ENCODE measurements around the gene CBR4.

Gene CBR4

GRCh38 chr4:169009286-169010124, 550 bp downstream of the CBR4 start:
- WGBS (ENCODE audit: extremely low coverage, insufficient coverage, low lambda C conversion rate), result no CpG with 5 or more reads among the region's 44 CpGs
- H3K4me3 ChIP-seq (ENCODE audit: low read length), result peak overlapping the region; percentile 78

GRCh38 chr4:169005453-169006099, 4.5 kb downstream of the CBR4 start:
- H3K79me2 ChIP-seq (ENCODE audit: control insufficient read depth, insufficient read depth, low read length), result peaks cover 3% of the 10 kb centered on the region
- H2BK120ac ChIP-seq (ENCODE audit: low read depth, low read length), result no peak overlapping the region
- no peak overlapping the region for H4K5ac ChIP-seq (ENCODE audit: low read length)
- H2AK5ac ChIP-seq (ENCODE audit: low read length), result no peak overlapping the region
- no peak overlapping the region for H3K23ac ChIP-seq (ENCODE audit: low read length)
- no peak overlapping the region for H3K4ac ChIP-seq (ENCODE audit: low read depth, low read length)
- DNase-seq, result peak; percentile 26
- H2BK5ac ChIP-seq (ENCODE audit: low read length), result no peak overlapping the region
- peaks cover 3% of the 10 kb centered on the region for H3K36me3 ChIP-seq (ENCODE audit: control insufficient read depth, insufficient read depth, low read length)
- no peaks in the 10 kb centered on the region for H3K79me1 ChIP-seq (ENCODE audit: low read length)
- no peak overlapping the region for H3K4me2 ChIP-seq (ENCODE audit: low read length)
- WGBS (ENCODE audit: extremely low coverage, insufficient coverage, low lambda C conversion rate), result no CpG with 5 or more reads among the region's 1 CpG
- no peak overlapping the region for H3K18ac ChIP-seq (ENCODE audit: low read length)
- no peak overlapping the region for H4K8ac ChIP-seq (ENCODE audit: low read depth, low read length)
- no peak overlapping the region for H3K56ac ChIP-seq (ENCODE audit: low read length)
- H3K27ac ChIP-seq (ENCODE audit: low read depth, low read length), result no peak overlapping the region
- H3K27me3 ChIP-seq (ENCODE audit: insufficient read depth, low read length, poor library complexity), result no peaks in the 10 kb centered on the region
- no peak overlapping the region for H2BK15ac ChIP-seq (replicated peaks; ENCODE audit: low read depth)
- no peaks in the 10 kb centered on the region for H3K4me1 ChIP-seq (ENCODE audit: control insufficient read depth, low read depth, low read length)
- H3K9ac ChIP-seq (ENCODE audit: low read length), result no peak overlapping the region
- H3K4me3 ChIP-seq (ENCODE audit: low read length), result no peak overlapping the region

More at GRCh38 chr4:169009286-169010124, 550 bp downstream of the CBR4 start:
- Histone ChIP-seq H3K4me2 (ENCODE audit: low read length) (peak overlapping the region; percentile 74), H3K27ac (ENCODE audit: low read depth, low read length) (peak overlapping the region; percentile 48), H2AK5ac (ENCODE audit: low read length) (no peak overlapping the region), H3K27me3 (ENCODE audit: insufficient read depth, low read length, poor library complexity) (no peaks in the 10 kb centered on the region), H3K23ac (ENCODE audit: low read length) (peak overlapping the region; percentile 75), H3K9ac (ENCODE audit: low read length) (peak overlapping the region; percentile 94), H3K79me1 (ENCODE audit: low read length) (no peaks in the 10 kb centered on the region), H3K79me2 (ENCODE audit: control insufficient read depth, insufficient read depth, low read length) (peaks cover 3% of the 10 kb centered on the region), H3K56ac (ENCODE audit: low read length) (peak overlapping the region; percentile 93), H2BK5ac (ENCODE audit: low read length) (no peak overlapping the region), H3K4ac (ENCODE audit: low read depth, low read length) (peak overlapping the region; percentile 85), H2BK120ac (ENCODE audit: low read depth, low read length) (no peak overlapping the region), H4K8ac (ENCODE audit: low read depth, low read length) (no peak overlapping the region), H3K4me1 (ENCODE audit: control insufficient read depth, low read depth, low read length) (no peaks in the 10 kb centered on the region), H3K36me3 (ENCODE audit: control insufficient read depth, insufficient read depth, low read length) (no peaks in the 10 kb centered on the region), H3K18ac (ENCODE audit: low read length) (peak overlapping the region; percentile 42), H2BK15ac (replicated peaks; ENCODE audit: low read depth) (no peak overlapping the region), H4K5ac (ENCODE audit: low read length) (no peak overlapping the region)
- DNase-seq, result peak; percentile 75

GRCh38 chr4:169000315-169000714, 9.7 kb downstream of the CBR4 start:
- H3K27ac ChIP-seq (ENCODE audit: low read depth, low read length), result no peak overlapping the region
- no peak overlapping the region for H3K23ac ChIP-seq (ENCODE audit: low read length)
- no peaks in the 10 kb centered on the region for H3K79me1 ChIP-seq (ENCODE audit: low read length)
- H3K36me3 ChIP-seq (ENCODE audit: control insufficient read depth, insufficient read depth, low read length), result peaks cover 3% of the 10 kb centered on the region
- no peaks in the 10 kb centered on the region for H3K79me2 ChIP-seq (ENCODE audit: control insufficient read depth, insufficient read depth, low read length)
- no CpG with 5 or more reads among the region's 1 CpG for WGBS (ENCODE audit: extremely low coverage, insufficient coverage, low lambda C conversion rate)
- no peak overlapping the region for H3K18ac ChIP-seq (ENCODE audit: low read length)
- H3K4ac ChIP-seq (ENCODE audit: low read depth, low read length), result no peak overlapping the region
- no peak overlapping the region for H4K5ac ChIP-seq (ENCODE audit: low read length)
- no peak overlapping the region for H3K4me2 ChIP-seq (ENCODE audit: low read length)
- H3K9ac ChIP-seq (ENCODE audit: low read length), result no peak overlapping the region
- no peaks in the 10 kb centered on the region for H3K27me3 ChIP-seq (ENCODE audit: insufficient read depth, low read length, poor library complexity)
- no peak overlapping the region for H4K8ac ChIP-seq (ENCODE audit: low read depth, low read length)
- no peaks in the 10 kb centered on the region for H3K4me1 ChIP-seq (ENCODE audit: control insufficient read depth, low read depth, low read length)
- H2AK5ac ChIP-seq (ENCODE audit: low read length), result no peak overlapping the region
- DNase-seq, result no peak
- H3K56ac ChIP-seq (ENCODE audit: low read length), result no peak overlapping the region
- no peak overlapping the region for H2BK5ac ChIP-seq (ENCODE audit: low read length)
- no peak overlapping the region for H2BK15ac ChIP-seq (replicated peaks; ENCODE audit: low read depth)
- H3K4me3 ChIP-seq (ENCODE audit: low read length), result no peak overlapping the region
- no peak overlapping the region for H2BK120ac ChIP-seq (ENCODE audit: low read depth, low read length)

GRCh38 chr4:168999809-169000208, 10.2 kb downstream of the CBR4 start:
- Histone ChIP-seq H3K56ac (ENCODE audit: low read length) (no peak overlapping the region), H3K36me3 (ENCODE audit: control insufficient read depth, insufficient read depth, low read length) (peaks cover 3% of the 10 kb centered on the region), H3K79me1 (ENCODE audit: low read length) (no peaks in the 10 kb centered on the region), H3K4me2 (ENCODE audit: low read length) (no peak overlapping the region), H4K8ac (ENCODE audit: low read depth, low read length) (no peak overlapping the region), H3K23ac (ENCODE audit: low read length) (no peak overlapping the region), H3K4me1 (ENCODE audit: control insufficient read depth, low read depth, low read length) (no peaks in the 10 kb centered on the region), H2BK5ac (ENCODE audit: low read length) (no peak overlapping the region), H3K9ac (ENCODE audit: low read length) (no peak overlapping the region), H3K27ac (ENCODE audit: low read depth, low read length) (no peak overlapping the region), H3K4ac (ENCODE audit: low read depth, low read length) (no peak overlapping the region), H3K4me3 (ENCODE audit: low read length) (no peak overlapping the region), H2BK15ac (replicated peaks; ENCODE audit: low read depth) (no peak overlapping the region), H2BK120ac (ENCODE audit: low read depth, low read length) (no peak overlapping the region), H2AK5ac (ENCODE audit: low read length) (no peak overlapping the region), H3K27me3 (ENCODE audit: insufficient read depth, low read length, poor library complexity) (no peaks in the 10 kb centered on the region), H4K5ac (ENCODE audit: low read length) (no peak overlapping the region), H3K79me2 (ENCODE audit: control insufficient read depth, insufficient read depth, low read length) (no peaks in the 10 kb centered on the region), H3K18ac (ENCODE audit: low read length) (no peak overlapping the region)
- no peak for DNase-seq
- no CpG with 5 or more reads among the region's 4 CpGs for WGBS (ENCODE audit: extremely low coverage, insufficient coverage, low lambda C conversion rate)

- no peak overlapping the region for H2AK5ac ChIP-seq (ENCODE audit: low read length)
- WGBS (ENCODE audit: extremely low coverage, insufficient coverage, low lambda C conversion rate), result no CpG with 5 or more reads among the region's 1 CpG
- no peak overlapping the region for H3K27ac ChIP-seq (ENCODE audit: low read depth, low read length)
- H3K79me2 ChIP-seq (ENCODE audit: control insufficient read depth, insufficient read depth, low read length), result no peaks in the 10 kb centered on the region
- H3K36me3 ChIP-seq (ENCODE audit: control insufficient read depth, insufficient read depth, low read length), result peaks cover 3% of the 10 kb centered on the region
- no peak overlapping the region for H2BK15ac ChIP-seq (replicated peaks; ENCODE audit: low read depth)
- H3K27me3 ChIP-seq (ENCODE audit: insufficient read depth, low read length, poor library complexity), result no peaks in the 10 kb centered on the region
- no peaks in the 10 kb centered on the region for H3K4me1 ChIP-seq (ENCODE audit: control insufficient read depth, low read depth, low read length)
- no peak overlapping the region for H4K8ac ChIP-seq (ENCODE audit: low read depth, low read length)
- H3K4ac ChIP-seq (ENCODE audit: low read depth, low read length), result no peak overlapping the region
- H4K5ac ChIP-seq (ENCODE audit: low read length), result no peak overlapping the region
- H3K9ac ChIP-seq (ENCODE audit: low read length), result no peak overlapping the region
- H3K18ac ChIP-seq (ENCODE audit: low read length), result no peak overlapping the region
- no peak for DNase-seq
- no peak overlapping the region for H3K4me3 ChIP-seq (ENCODE audit: low read length)
- no peak overlapping the region for H2BK5ac ChIP-seq (ENCODE audit: low read length)
- no peak overlapping the region for H3K4me2 ChIP-seq (ENCODE audit: low read length)
- no peak overlapping the region for H3K23ac ChIP-seq (ENCODE audit: low read length)
- no peak overlapping the region for H3K56ac ChIP-seq (ENCODE audit: low read length)
- no peaks in the 10 kb centered on the region for H3K79me1 ChIP-seq (ENCODE audit: low read length)
- H2BK120ac ChIP-seq (ENCODE audit: low read depth, low read length), result no peak overlapping the region
These were observed 11.5 kb downstream of the CBR4 start for GRCh38 chr4:168998596-168998995.
